Measurements from ENCODE around the gene DEFB132. TPM values are rescaled to one million over a fixed set of nuclear protein-coding genes. Genes with fewer than 3 reads are reported as not detected.

DEFB132 gene
- total and polyA plus RNA-seq, 2 of the 13 experiments (the other 11 are each of a cell fraction or from before 2014, with no cell fraction given): not detected

DNA sequence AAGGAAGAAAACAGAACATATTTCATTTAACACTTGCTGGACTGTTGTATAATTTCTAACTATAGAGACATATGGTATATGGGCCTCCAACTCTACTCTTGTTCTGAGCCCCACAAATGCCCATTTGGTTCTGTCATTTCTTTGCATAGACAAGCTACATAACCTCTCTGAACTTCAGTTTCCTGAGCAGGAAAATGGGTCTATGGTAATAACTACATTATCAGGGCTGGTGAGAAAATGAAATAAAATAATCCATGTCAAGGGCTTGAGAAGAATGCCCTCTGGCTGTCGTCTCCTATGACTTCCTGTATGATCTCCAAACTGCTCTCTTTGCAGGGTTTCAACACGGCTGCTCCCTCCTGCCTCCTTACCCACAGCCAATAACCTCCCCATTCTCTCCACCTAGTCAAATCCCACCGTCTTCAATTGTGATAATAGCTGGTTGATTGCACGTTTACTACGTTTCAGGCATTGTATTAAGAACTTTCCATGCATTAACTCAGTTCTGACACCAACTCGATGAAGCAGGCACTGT lies 51.8 kb downstream of the DEFB132 start (continued):
- TF ChIP-seq, protein P1, sequence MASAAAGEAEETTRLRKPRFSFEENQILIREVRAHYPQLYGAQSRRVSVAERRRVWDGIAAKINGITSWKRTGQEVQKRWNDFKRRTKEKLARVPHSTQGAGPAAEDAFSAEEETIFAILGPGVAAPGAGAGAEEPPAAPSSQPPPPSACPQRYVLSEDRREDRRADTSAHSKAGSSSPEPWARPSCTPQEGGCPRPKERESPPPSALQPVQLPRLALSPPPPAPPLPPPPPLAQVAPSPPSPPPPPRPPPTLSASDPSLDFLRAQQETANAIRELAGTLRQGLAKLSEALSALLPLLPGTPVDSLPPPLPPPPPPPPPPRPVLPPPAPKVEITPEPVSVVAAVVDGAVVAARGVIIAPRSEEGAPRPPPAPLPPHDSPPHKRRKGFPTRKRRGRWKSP (CRISPR knock-in tag; IDR thresholded peaks at IDR 0.05): 0 out of 2 replicates have a peak, but pooled peaks have one; percentile 11
- TF ChIP-seq, protein P2, sequence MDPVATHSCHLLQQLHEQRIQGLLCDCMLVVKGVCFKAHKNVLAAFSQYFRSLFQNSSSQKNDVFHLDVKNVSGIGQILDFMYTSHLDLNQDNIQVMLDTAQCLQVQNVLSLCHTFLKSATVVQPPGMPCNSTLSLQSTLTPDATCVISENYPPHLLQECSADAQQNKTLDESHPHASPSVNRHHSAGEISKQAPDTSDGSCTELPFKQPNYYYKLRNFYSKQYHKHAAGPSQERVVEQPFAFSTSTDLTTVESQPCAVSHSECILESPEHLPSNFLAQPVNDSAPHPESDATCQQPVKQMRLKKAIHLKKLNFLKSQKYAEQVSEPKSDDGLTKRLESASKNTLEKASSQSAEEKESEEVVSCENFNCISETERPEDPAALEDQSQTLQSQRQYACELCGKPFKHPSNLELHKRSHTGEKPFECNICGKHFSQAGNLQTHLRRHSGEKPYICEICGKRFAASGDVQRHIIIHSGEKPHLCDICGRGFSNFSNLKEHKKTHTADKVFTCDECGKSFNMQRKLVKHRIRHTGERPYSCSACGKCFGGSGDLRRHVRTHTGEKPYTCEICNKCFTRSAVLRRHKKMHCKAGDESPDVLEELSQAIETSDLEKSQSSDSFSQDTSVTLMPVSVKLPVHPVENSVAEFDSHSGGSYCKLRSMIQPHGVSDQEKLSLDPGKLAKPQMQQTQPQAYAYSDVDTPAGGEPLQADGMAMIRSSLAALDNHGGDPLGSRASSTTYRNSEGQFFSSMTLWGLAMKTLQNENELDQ (CRISPR knock-in tag; IDR thresholded peaks at IDR 0.05; ENCODE audit: borderline replicate concordance): 0 out of 2 replicates have a peak, but pooled peaks have one; percentile 13
- TF ChIP-seq ZNF138 (CRISPR knock-in tag; IDR thresholded peaks at IDR 0.05; ENCODE audit: low read depth): 0 out of 2 replicates have a peak, but pooled peaks have one; percentile 3
- peak; percentile 57; the same call in 1 of the 2 replicates for TF ChIP-seq KLF9 (CRISPR knock-in tag; IDR thresholded peaks at IDR 0.05; ENCODE audit: low read depth)
- no peak for TF ChIP-seq ZNF652 (CRISPR knock-in tag; IDR thresholded peaks at IDR 0.05; ENCODE audit: borderline replicate concordance, low read depth)
- TF ChIP-seq ZNF644 (CRISPR knock-in tag; IDR thresholded peaks at IDR 0.05; ENCODE audit: low read depth): no peak
- TF ChIP-seq ZFYVE20 (CRISPR knock-in tag; IDR thresholded peaks at IDR 0.05; ENCODE audit: borderline replicate concordance, low read depth): no peak
- 0 out of 2 replicates have a peak, but pooled peaks have one; percentile 58 for TF ChIP-seq ZSCAN31 (CRISPR knock-in tag; IDR thresholded peaks at IDR 0.05; ENCODE audit: low read depth)
- no peak for TF ChIP-seq RNF2 (conservative IDR thresholded peaks at IDR 0.05; ENCODE audit: low read depth)
- TF ChIP-seq ZNF557 (CRISPR knock-in tag; IDR thresholded peaks at IDR 0.05): peak; percentile 92; the same call in 1 of the 2 replicates
- TF ChIP-seq HOXA7 (CRISPR knock-in tag; IDR thresholded peaks at IDR 0.05): no peak
- TF ChIP-seq, protein P3, sequence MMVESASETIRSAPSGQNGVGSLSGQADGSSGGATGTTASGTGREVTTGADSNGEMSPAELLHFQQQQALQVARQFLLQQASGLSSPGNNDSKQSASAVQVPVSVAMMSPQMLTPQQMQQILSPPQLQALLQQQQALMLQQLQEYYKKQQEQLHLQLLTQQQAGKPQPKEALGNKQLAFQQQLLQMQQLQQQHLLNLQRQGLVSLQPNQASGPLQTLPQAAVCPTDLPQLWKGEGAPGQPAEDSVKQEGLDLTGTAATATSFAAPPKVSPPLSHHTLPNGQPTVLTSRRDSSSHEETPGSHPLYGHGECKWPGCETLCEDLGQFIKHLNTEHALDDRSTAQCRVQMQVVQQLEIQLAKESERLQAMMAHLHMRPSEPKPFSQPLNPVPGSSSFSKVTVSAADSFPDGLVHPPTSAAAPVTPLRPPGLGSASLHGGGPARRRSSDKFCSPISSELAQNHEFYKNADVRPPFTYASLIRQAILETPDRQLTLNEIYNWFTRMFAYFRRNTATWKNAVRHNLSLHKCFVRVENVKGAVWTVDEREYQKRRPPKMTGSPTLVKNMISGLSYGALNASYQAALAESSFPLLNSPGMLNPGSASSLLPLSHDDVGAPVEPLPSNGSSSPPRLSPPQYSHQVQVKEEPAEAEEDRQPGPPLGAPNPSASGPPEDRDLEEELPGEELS (CRISPR knock-in tag; IDR thresholded peaks at IDR 0.05): no peak
- TF ChIP-seq ZSCAN20 (CRISPR knock-in tag; IDR thresholded peaks at IDR 0.05; ENCODE audit: borderline replicate concordance): 0 out of 2 replicates have a peak, but pooled peaks have one; percentile 29
- TF ChIP-seq, protein P4, sequence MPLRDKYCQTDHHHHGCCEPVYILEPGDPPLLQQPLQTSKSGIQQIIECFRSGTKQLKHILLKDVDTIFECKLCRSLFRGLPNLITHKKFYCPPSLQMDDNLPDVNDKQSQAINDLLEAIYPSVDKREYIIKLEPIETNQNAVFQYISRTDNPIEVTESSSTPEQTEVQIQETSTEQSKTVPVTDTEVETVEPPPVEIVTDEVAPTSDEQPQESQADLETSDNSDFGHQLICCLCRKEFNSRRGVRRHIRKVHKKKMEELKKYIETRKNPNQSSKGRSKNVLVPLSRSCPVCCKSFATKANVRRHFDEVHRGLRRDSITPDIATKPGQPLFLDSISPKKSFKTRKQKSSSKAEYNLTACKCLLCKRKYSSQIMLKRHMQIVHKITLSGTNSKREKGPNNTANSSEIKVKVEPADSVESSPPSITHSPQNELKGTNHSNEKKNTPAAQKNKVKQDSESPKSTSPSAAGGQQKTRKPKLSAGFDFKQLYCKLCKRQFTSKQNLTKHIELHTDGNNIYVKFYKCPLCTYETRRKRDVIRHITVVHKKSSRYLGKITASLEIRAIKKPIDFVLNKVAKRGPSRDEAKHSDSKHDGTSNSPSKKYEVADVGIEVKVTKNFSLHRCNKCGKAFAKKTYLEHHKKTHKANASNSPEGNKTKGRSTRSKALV (CRISPR knock-in tag; IDR thresholded peaks at IDR 0.05): 0 out of 2 replicates have a peak, but pooled peaks have one; percentile 27
- 0 out of 2 replicates have a peak, but pooled peaks have one; percentile 46 for TF ChIP-seq AKAP8 (CRISPR knock-in tag; IDR thresholded peaks at IDR 0.05)
- TF ChIP-seq, protein P5, sequence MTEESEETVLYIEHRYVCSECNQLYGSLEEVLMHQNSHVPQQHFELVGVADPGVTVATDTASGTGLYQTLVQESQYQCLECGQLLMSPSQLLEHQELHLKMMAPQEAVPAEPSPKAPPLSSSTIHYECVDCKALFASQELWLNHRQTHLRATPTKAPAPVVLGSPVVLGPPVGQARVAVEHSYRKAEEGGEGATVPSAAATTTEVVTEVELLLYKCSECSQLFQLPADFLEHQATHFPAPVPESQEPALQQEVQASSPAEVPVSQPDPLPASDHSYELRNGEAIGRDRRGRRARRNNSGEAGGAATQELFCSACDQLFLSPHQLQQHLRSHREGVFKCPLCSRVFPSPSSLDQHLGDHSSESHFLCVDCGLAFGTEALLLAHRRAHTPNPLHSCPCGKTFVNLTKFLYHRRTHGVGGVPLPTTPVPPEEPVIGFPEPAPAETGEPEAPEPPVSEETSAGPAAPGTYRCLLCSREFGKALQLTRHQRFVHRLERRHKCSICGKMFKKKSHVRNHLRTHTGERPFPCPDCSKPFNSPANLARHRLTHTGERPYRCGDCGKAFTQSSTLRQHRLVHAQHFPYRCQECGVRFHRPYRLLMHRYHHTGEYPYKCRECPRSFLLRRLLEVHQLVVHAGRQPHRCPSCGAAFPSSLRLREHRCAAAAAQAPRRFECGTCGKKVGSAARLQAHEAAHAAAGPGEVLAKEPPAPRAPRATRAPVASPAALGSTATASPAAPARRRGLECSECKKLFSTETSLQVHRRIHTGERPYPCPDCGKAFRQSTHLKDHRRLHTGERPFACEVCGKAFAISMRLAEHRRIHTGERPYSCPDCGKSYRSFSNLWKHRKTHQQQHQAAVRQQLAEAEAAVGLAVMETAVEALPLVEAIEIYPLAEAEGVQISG (CRISPR knock-in tag; IDR thresholded peaks at IDR 0.05): no peak

All from HepG2 (cell line).